ENCODE data around the gene ANAPC13. TPM values are rescaled to one million over a fixed set of nuclear protein-coding genes. Genes with fewer than 3 reads are reported as not detected.

ANAPC13 gene
- total and polyA plus RNA-seq, 2 of the 13 experiments (the other 11 are each of a cell fraction or from before 2014, with no cell fraction given): 48.7 to 69.1 TPM

DNA sequence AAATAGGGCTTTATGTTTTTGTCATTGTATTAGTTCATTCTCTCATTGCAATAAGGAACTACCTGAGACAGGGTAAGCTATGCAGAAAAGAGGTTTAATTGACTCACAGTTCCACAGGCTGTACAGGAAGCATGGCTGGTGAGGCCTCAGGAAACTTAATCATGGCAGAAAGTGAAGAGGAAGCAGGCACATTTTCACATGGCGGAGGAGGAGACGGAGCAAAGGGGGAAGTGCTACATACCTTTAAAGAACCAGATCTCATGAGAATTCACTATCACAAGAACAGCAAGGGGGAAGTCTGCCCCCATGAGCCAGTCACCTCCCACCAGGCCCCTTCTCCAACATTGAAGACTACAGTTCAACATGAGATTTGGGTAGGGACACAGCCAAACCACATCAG is 25.7 kb upstream of the ANAPC13 start:
- no peaks in the 10 kb centered on the region for H3K27me3 ChIP-seq (ENCODE audit: control insufficient read depth in 1 of 2, insufficient read depth in 2 of 2, low read length in 2 of 2)
- WGBS (ENCODE audit: low lambda C conversion rate): 100% methylated on average over 2 of the region's 2 CpGs
- ATAC-seq (no peak), FAIRE-seq (no peak), DNase-seq (ENCODE audit: low spot score) (no peak)
- no peaks in the 10 kb centered on the region for H3K79me2 ChIP-seq (ENCODE audit: insufficient read depth, low read length)
- H3K27ac ChIP-seq (ENCODE audit: extremely low read length, insufficient read depth, low read length): no peak overlapping the region
- H3K4me1 ChIP-seq (ENCODE audit: insufficient read depth, low read length): no peaks in the 10 kb centered on the region
- intact Hi-C loops (cut with micrococcal nuclease; ENCODE audit: unreplicated experiment) (no loop called here), in situ Hi-C loops (cut with HindIII; ENCODE audit: extremely low pct_ligation_motif_present, low pct_unique_long_range_greater_than_20kb) (no loop called here)
- no peak overlapping the region for H2AFZ ChIP-seq (ENCODE audit: low read length)
- no peak overlapping the region for H3K4me3 ChIP-seq (replicated peaks in 1 of 3; ENCODE audit: insufficient read depth in 1 of 3, low read depth in 2 of 3, low read length in 3 of 3)
- no TSS peak for BruUV-seq (replicated peaks)
- CTCF ChIA-PET (ENCODE audit: low intra/inter-chr PET ratio, low total read pairs): no interaction called here
- H3K4me2 ChIP-seq (ENCODE audit: low read depth, low read length): no peak overlapping the region
- POLR2A ChIA-PET: no interaction called here
- H4K20me1 ChIP-seq (ENCODE audit: insufficient read depth, low read length): no peaks in the 10 kb centered on the region
- peaks cover 4 to 5% of the 10 kb centered on the region in 2 experiments; a peak in 3 of 5 replicates for H3K36me3 ChIP-seq (replicated peaks in 1 of 2; ENCODE audit: control insufficient read depth in 1 of 2, insufficient read depth in 2 of 2, low read length in 2 of 2)
- no peak overlapping the region for H3K9ac ChIP-seq (ENCODE audit: insufficient read depth, low read depth, low read length)
- no peaks in the 10 kb centered on the region for H3K9me3 ChIP-seq (ENCODE audit: low read length)
- no peak for TF ChIP-seq ZSCAN31 (CRISPR knock-in tag; IDR thresholded peaks at IDR 0.05; ENCODE audit: low read depth)
- TF ChIP-seq STAT5B (CRISPR knock-in tag; IDR thresholded peaks at IDR 0.05): no peak
- no peak for TF ChIP-seq NCOA5 (CRISPR knock-in tag; IDR thresholded peaks at IDR 0.05)
- TF ChIP-seq ZSCAN5A (CRISPR knock-in tag; IDR thresholded peaks at IDR 0.05; ENCODE audit: borderline replicate concordance): no peak
- no peak for TF ChIP-seq ZNF468 (CRISPR knock-in tag; IDR thresholded peaks at IDR 0.05)
- no peak for TF ChIP-seq TAF15 (IDR thresholded peaks at IDR 0.05; ENCODE audit: low read depth, low read length, poor library complexity, severe bottlenecking)
- TF ChIP-seq RELA (CRISPR knock-in tag; IDR thresholded peaks at IDR 0.05): no peak
- no peak for TF ChIP-seq ATF1 (CRISPR knock-in tag; IDR thresholded peaks at IDR 0.05)
- TF ChIP-seq, protein P1, sequence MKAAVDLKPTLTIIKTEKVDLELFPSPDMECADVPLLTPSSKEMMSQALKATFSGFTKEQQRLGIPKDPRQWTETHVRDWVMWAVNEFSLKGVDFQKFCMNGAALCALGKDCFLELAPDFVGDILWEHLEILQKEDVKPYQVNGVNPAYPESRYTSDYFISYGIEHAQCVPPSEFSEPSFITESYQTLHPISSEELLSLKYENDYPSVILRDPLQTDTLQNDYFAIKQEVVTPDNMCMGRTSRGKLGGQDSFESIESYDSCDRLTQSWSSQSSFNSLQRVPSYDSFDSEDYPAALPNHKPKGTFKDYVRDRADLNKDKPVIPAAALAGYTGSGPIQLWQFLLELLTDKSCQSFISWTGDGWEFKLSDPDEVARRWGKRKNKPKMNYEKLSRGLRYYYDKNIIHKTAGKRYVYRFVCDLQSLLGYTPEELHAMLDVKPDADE (CRISPR knock-in tag; IDR thresholded peaks at IDR 0.05): no peak
- TF ChIP-seq MED8 (CRISPR knock-in tag; IDR thresholded peaks at IDR 0.05; ENCODE audit: insufficient replicate concordance): no peak
- TF ChIP-seq, protein P2, sequence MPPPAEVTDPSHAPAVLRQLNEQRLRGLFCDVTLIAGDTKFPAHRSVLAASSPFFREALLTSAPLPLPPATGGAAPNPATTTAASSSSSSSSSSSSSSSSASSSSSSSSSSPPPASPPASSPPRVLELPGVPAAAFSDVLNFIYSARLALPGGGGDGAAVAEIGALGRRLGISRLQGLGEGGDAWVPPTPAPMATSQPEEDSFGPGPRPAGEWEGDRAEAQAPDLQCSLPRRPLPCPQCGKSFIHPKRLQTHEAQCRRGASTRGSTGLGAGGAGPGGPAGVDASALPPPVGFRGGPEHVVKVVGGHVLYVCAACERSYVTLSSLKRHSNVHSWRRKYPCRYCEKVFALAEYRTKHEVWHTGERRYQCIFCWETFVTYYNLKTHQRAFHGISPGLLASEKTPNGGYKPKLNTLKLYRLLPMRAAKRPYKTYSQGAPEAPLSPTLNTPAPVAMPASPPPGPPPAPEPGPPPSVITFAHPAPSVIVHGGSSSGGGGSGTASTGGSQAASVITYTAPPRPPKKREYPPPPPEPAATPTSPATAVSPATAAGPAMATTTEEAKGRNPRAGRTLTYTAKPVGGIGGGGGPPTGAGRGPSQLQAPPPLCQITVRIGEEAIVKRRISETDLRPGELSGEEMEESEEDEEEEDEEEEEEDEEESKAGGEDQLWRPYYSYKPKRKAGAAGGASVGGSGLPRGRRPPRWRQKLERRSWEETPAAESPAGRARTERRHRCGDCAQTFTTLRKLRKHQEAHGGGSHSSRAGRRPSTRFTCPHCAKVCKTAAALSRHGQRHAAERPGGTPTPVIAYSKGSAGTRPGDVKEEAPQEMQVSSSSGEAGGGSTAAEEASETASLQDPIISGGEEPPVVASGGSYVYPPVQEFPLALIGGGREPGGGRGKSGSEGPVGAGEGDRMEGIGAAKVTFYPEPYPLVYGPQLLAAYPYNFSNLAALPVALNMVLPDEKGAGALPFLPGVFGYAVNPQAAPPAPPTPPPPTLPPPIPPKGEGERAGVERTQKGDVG (CRISPR knock-in tag; IDR thresholded peaks at IDR 0.05; ENCODE audit: borderline replicate concordance): no peak
- no peak for TF ChIP-seq BCL3 (CRISPR knock-in tag; IDR thresholded peaks at IDR 0.05)
- no peak for TF ChIP-seq FOXJ3 (CRISPR knock-in tag; IDR thresholded peaks at IDR 0.05; ENCODE audit: borderline replicate concordance)
- TF ChIP-seq ZNF121 (CRISPR knock-in tag; IDR thresholded peaks at IDR 0.05): no peak
- TF ChIP-seq ZNF558 (CRISPR knock-in tag; IDR thresholded peaks at IDR 0.05; ENCODE audit: borderline replicate concordance): no peak
- no peak for TF ChIP-seq ZNF136 (CRISPR knock-in tag; IDR thresholded peaks at IDR 0.05; ENCODE audit: low read depth)
- no peak for TF ChIP-seq BHLHE40 (IDR thresholded peaks at IDR 0.05; ENCODE audit: low read length)
- TF ChIP-seq NR1H2 (CRISPR knock-in tag; IDR thresholded peaks at IDR 0.05; ENCODE audit: borderline replicate concordance, low read depth): no peak
- no peak for TF ChIP-seq SAFB2 (CRISPR knock-in tag; IDR thresholded peaks at IDR 0.05; ENCODE audit: borderline replicate concordance, low read depth)

Data from HepG2 (cell line).